Gastroesophageal sphincter (tissue), 4 donors: ENCODE measurements around the gene PGLYRP4. TPM values are rescaled to one million over a fixed set of nuclear protein-coding genes. Genes with fewer than 3 reads are reported as not detected.

Experiments
- ATAC-seq: fragments of 150-250 bp; one replicate; pipeline ENCODE4 v1.9.1; 2016; ENCODE audit warnings: mild to moderate bottlenecking, moderate library complexity
- H3K27ac ChIP-seq, 4 donors: fragments of 200-600 bp; sonication (generic) in 3 of 4; 1 replicate in 3 of 4; 2 replicates in 1 of 4; pipeline ENCODE4 v1.5.1; 2016 to 2019
- H3K27me3 ChIP-seq: fragments of 200-600 bp; sonication (generic); one replicate; pipeline ENCODE4 v1.5.1; 2019
- H3K36me3 ChIP-seq, 2 donors: fragments of 200-600 bp; sonication (generic); one replicate each; pipeline ENCODE4 v1.5.1; 2019; ENCODE audit warnings: control low read depth in 1 of 2
- H3K4me1 ChIP-seq, 3 donors: fragments of 200-600 bp; sonication (generic); 1 replicate in 2 of 3; 2 replicates in 1 of 3; pipeline ENCODE4 v1.5.1; 2016 to 2019; ENCODE audit warnings: control low read depth in 2 of 3
- H3K4me3 ChIP-seq, 2 donors: fragments of 200-600 bp; sonication (generic); one replicate each; pipeline ENCODE4 v1.5.1; 2019; ENCODE audit warnings: mild to moderate bottlenecking in 1 of 2, moderate library complexity in 1 of 2
- H3K9me3 ChIP-seq, 3 donors: fragments of 200-600 bp; sonication (generic); one replicate each; pipeline ENCODE4 v1.5.1; 2017 to 2019; ENCODE audit warnings: control low read depth in 2 of 3
- CTCF ChIP-seq, 4 experiments: fragments of 200-600 bp in 2 of 4; fragments of 450-650 bp in 2 of 4; sonication (generic) in 1 of 4; IDR thresholded peaks; one replicate each; pipeline ENCODE4 v1.5.1; 2017 to 2019; ENCODE audit warnings: antibody characterized with exemption in 4 of 4, mild to moderate bottlenecking in 2 of 4, moderate library complexity in 2 of 4
- EP300 ChIP-seq: sonication (generic); formaldehyde crosslinking; IDR thresholded peaks from one replicate; pipeline ENCODE4 v1.6.1; 2017; ENCODE audit warnings: antibody characterized with exemption, mild to moderate bottlenecking
- POLR2A ChIP-seq, 2 donors: fragments of 450-650 bp; IDR thresholded peaks; one replicate each; pipeline ENCODE4 v1.6.1; 2017; ENCODE audit warnings: antibody characterized with exemption in 2 of 2, mild to moderate bottlenecking in 2 of 2, moderate library complexity in 1 of 2
- POLR2AphosphoS5 ChIP-seq: sonication (generic); formaldehyde crosslinking; IDR thresholded peaks from one replicate; pipeline ENCODE4 v1.6.1; 2017; ENCODE audit warnings: antibody characterized with exemption
- WGBS, 2 donors: methylation state at CpG; one replicate each; pipeline ENCODE4 v1.1.5; 2018; ENCODE audit warnings: low coverage in 1 of 2; 5-methylcytosine and 5-hydroxymethylcytosine counted together
- small RNA-seq, 4 donors: library from RNA; depleted of rRNA; stranded (forward); fragments of <200 nt; gene quantifications; one replicate each; pipeline ENCODE3, GENCODE V24; 2016
- total RNA-seq, 4 donors: library from RNA; depleted of rRNA; stranded (reverse); fragments of >200 nt; gene quantifications; one replicate each; pipeline ENCODE4 v1.1.0, GENCODE V29; 2016

PGLYRP4 gene
- total RNA-seq, 4 donors from 2014 or later: not detected

GRCh38 chr1:153292185-153292584 lies 56.5 kb downstream of the PGLYRP4 start:
- no peaks in the 10 kb centered on the region for H3K4me1 ChIP-seq
- H3K27me3 ChIP-seq: peaks cover 33% of the 10 kb centered on the region
- TF ChIP-seq POLR2A (IDR thresholded peaks at IDR 0.05) (no peak), EP300 (no peak), CTCF (IDR thresholded peaks at IDR 0.05) (no peak), POLR2AphosphoS5 (no peak)
- no peak for ATAC-seq
- H3K36me3 ChIP-seq: no peaks in the 10 kb centered on the region
- no peak overlapping the region for H3K4me3 ChIP-seq
- no peak overlapping the region for H3K27ac ChIP-seq
- H3K9me3 ChIP-seq: no peaks in the 10 kb centered on the region
- 37% methylated on average over 5 of the region's 8 CpGs; no CpG with 5 or more reads in 1 of the 2 donors for WGBS, 2 donors

- Histone ChIP-seq H3K36me3 (no peaks in the 10 kb centered on the region), H3K27me3 (peaks cover 32% of the 10 kb centered on the region), H3K4me3 (no peak overlapping the region), H3K27ac (no peak overlapping the region), H3K4me1 (no peaks in the 10 kb centered on the region), H3K9me3 (no peaks in the 10 kb centered on the region)
- TF ChIP-seq EP300 (no peak), POLR2AphosphoS5 (no peak), POLR2A (IDR thresholded peaks at IDR 0.05) (no peak), CTCF (IDR thresholded peaks at IDR 0.05) (no peak)
- 72 to 80% methylated on average over 2 to 3 of the region's 5 CpGs for WGBS, 2 donors
- ATAC-seq: no peak
These were observed 57.1 kb downstream of the PGLYRP4 start for GRCh38 chr1:153291514-153291913.

- Histone ChIP-seq H3K27ac (no peak overlapping the region), H3K4me3 (no peak overlapping the region), H3K27me3 (peaks cover 26% of the 10 kb centered on the region), H3K36me3 (no peaks in the 10 kb centered on the region), H3K4me1 (no peaks in the 10 kb centered on the region), H3K9me3 (no peaks in the 10 kb centered on the region)
- no peak for ATAC-seq
- WGBS, 2 donors: 50 to 86% methylated on average over 2 to 6 of the region's 11 CpGs
- TF ChIP-seq POLR2AphosphoS5: no peak
- peak in 1 of 4 experiments; percentile 25 for TF ChIP-seq CTCF (IDR thresholded peaks at IDR 0.05)
- no peak for TF ChIP-seq POLR2A (IDR thresholded peaks at IDR 0.05)
- no peak for TF ChIP-seq EP300
These were observed 59.9 kb downstream of the PGLYRP4 start for GRCh38 chr1:153288634-153289275.

Small RNAs within 50 kb of the gene (small RNA-seq; reads per million reads assigned to genes)
- gene RNU6-160P: 0 reads per million in 4 donors
- gene S100A15A: 0 reads per million in 4 donors

Other genes with a start within 250 kb of the PGLYRP4 start
- gene SPRR2F, start 235.3 kb downstream of the PGLYRP4 start, total RNA-seq: 10 to 100 TPM in 1 of 4 donors, 1 to 10 TPM in 1, not detected in 2; 7.7 to 12.0 TPM
- not detected for gene SPRR2G, start 198.0 kb downstream of the PGLYRP4 start, total RNA-seq
- gene LELP1, start 145.4 kb downstream of the PGLYRP4 start, total RNA-seq: not detected
- not detected for gene PRR9, start 131.3 kb downstream of the PGLYRP4 start, total RNA-seq
- gene LORICRIN, start 89.2 kb downstream of the PGLYRP4 start, total RNA-seq: not detected
- gene PGLYRP3, start 35.9 kb downstream of the PGLYRP4 start, total RNA-seq: under 1 TPM in 1 of 4 donors, not detected in 3; 0.45 TPM
- gene S100A9, start 9.0 kb upstream of the PGLYRP4 start, total RNA-seq: 1,000 to 10,000 TPM in 1 of 4 donors, 100 to 1,000 TPM in 2, 10 to 100 TPM in 1; 65.3 to 2,906 (median 485) TPM
- gene S100A12, start 26.8 kb upstream of the PGLYRP4 start, total RNA-seq: 10 to 100 TPM in 2 of 4 donors, 1 to 10 TPM in 1, not detected in 1; 1.4 to 21.1 (median 12.6) TPM
- 100 to 1,000 TPM in 2 of 4 donors, 10 to 100 TPM in 2; 13.1 to 745 (median 110) TPM for gene S100A8, start 42.2 kb upstream of the PGLYRP4 start, total RNA-seq
- gene S100A7A, start 67.7 kb upstream of the PGLYRP4 start, total RNA-seq: under 1 TPM in 2 of 4 donors, not detected in 2; 0.16 to 0.79 TPM
- gene S100A7, start 111.8 kb upstream of the PGLYRP4 start, total RNA-seq: 100 to 1,000 TPM in 1 of 4 donors, 10 to 100 TPM in 1, not detected in 2; 33.0 to 253 TPM
- 100 to 1,000 TPM; 595 to 840 (median 634) TPM for gene S100A6, start 187.2 kb upstream of the PGLYRP4 start, total RNA-seq
- not detected for gene S100A5, start 192.1 kb upstream of the PGLYRP4 start, total RNA-seq
- 100 to 1,000 TPM; 135 to 345 (median 259) TPM for gene S100A4, start 197.0 kb upstream of the PGLYRP4 start, total RNA-seq
- gene S100A3, start 200.4 kb upstream of the PGLYRP4 start, total RNA-seq: 1 to 10 TPM in 2 of 4 donors, under 1 TPM in 1, not detected in 1; 0.69 to 6.0 (median 1.1) TPM
- gene S100A2, start 217.0 kb upstream of the PGLYRP4 start, total RNA-seq: 10 to 100 TPM in 2 of 4 donors, 1 to 10 TPM in 2; 2.7 to 73.3 (median 14.2) TPM